H1 (cell line): ENCODE results near the gene LANCL3. TPM values are rescaled to one million over a fixed set of nuclear protein-coding genes. Genes with fewer than 3 reads are reported as not detected.

Source experiments
- GABPA ChIP-seq: IDR thresholded peaks from 2 replicates; pipeline ENCODE4 v1.6.1; 2011; ENCODE audit warnings: mild to moderate bottlenecking, low read length, moderate library complexity, borderline replicate concordance; ENCODE audit not compliant: insufficient read depth
- GTF2F1 ChIP-seq: IDR thresholded peaks from 2 replicates; pipeline ENCODE4 v1.6.1; 2012; ENCODE audit warnings: low read depth, low read length, improper control_type of control experiment, borderline replicate concordance
- TAF7 ChIP-seq: optimal IDR thresholded peaks from 2 replicates; pipeline ENCODE3; 2011; ENCODE audit warnings: low read depth, mild to moderate bottlenecking, inconsistent platforms, low read length, moderate library complexity, borderline replicate concordance
- polyA plus RNA-seq, 7 experiments: library from polyadenylated mRNA; depleted of rRNA in 3 of 7; stranded (reverse) in 5 of 7; unstranded in 2 of 7; fragments of >200 nt in 5 of 7; fragments of 200-250 nt in 2 of 7; gene quantifications; 1 replicate in 5 of 7; 2 replicates in 1 of 7; 4 replicates in 1 of 7; pipeline versions ENCODE4 v1.2.1 to v1.2.3, GENCODE V29; 2011 to 2013; ENCODE audit warnings: missing spikeins in 2 of 7, mixed read lengths in 2 of 7
- total RNA-seq: library from RNA; stranded (reverse); fragmentation: NEBNext Ultra II Directional; extraction: Animal tissue kit (Norgen Biotek cat#: 25700); gene quantifications from 2 replicates; pipeline ENCODE4 v1.2.1, GENCODE V29; 2021

Gene LANCL3
- total and polyA plus RNA-seq, 2 of the 8 experiments (the other 6 are each of a cell fraction or from before 2014, with no cell fraction given) = 0.11 to 0.37 TPM

DNA sequence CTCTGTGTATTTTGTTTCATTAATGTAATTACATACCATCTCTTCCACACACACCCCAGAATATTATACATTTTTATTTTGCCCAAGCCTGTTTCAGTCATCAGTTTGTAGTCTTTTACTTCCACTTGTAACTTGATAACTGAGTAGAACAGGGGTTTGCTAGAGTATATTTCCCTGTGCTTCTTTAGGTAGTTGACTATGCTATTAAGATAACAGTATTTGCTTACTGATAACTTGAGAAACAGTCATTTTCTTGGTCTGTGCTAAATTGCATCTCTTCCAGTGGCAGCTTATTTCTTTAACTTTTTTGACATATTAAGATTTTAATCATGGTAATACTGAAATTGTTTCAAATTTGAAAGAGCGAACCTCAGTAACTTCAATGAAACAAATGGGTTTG lies 107.1 kb downstream of the LANCL3 start (continued):
- TF ChIP-seq TAF7 (no peak), GABPA (no peak), GTF2F1 (no peak)
